ENCODE data around the gene RCAN1.

Gene RCAN1

DNA sequence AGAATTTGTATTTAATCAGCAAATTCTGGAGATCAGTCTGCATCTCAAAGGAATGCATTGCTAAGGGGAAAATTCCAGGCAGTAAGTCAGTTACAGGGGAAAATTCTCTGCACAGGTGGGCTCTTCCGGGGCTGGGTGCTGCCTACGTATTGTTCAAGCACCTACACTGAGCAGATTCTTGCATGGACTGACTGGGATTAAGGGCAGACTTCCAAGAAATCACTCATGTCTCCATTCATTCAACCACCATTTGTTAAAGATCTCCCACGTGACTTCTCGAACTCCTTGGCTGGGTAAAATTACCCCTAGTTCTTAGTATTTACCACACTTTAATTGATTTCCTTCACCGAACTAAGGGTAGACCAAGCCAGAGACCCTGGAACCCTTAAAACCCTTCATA lies 74.7 kb downstream of the RCAN1 start:
- ChIA-PET POLR2A (no interaction called here), CTCF (interaction anchor here (1.5 to 2.3 kb wide), 2 partner anchors 42 to 63 kb away, joined by 4 to 6 read pairs; no protein-coding TSS in a partner anchor)
- no peak for DNase-seq (ENCODE audit: extremely low spot score)
- TF ChIP-seq, protein P1, sequence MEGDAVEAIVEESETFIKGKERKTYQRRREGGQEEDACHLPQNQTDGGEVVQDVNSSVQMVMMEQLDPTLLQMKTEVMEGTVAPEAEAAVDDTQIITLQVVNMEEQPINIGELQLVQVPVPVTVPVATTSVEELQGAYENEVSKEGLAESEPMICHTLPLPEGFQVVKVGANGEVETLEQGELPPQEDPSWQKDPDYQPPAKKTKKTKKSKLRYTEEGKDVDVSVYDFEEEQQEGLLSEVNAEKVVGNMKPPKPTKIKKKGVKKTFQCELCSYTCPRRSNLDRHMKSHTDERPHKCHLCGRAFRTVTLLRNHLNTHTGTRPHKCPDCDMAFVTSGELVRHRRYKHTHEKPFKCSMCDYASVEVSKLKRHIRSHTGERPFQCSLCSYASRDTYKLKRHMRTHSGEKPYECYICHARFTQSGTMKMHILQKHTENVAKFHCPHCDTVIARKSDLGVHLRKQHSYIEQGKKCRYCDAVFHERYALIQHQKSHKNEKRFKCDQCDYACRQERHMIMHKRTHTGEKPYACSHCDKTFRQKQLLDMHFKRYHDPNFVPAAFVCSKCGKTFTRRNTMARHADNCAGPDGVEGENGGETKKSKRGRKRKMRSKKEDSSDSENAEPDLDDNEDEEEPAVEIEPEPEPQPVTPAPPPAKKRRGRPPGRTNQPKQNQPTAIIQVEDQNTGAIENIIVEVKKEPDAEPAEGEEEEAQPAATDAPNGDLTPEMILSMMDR (IDR thresholded peaks at IDR 0.05; ENCODE audit: control extremely low read depth, extremely low read depth, low read depth, missing control alignments): no peak

GRCh38 chr21:34537838-34538237 lies 77.1 kb downstream of the RCAN1 start:
- no peak for DNase-seq (ENCODE audit: extremely low spot score)
- TF ChIP-seq, protein P1 (IDR thresholded peaks at IDR 0.05; ENCODE audit: control extremely low read depth, extremely low read depth, low read depth, missing control alignments): no peak
- ChIA-PET POLR2A (no interaction called here), CTCF (interaction anchor here (0.9 kb wide), 1 partner anchor 93 kb away, joined by 3 read pairs; no protein-coding TSS in a partner anchor)

DNA sequence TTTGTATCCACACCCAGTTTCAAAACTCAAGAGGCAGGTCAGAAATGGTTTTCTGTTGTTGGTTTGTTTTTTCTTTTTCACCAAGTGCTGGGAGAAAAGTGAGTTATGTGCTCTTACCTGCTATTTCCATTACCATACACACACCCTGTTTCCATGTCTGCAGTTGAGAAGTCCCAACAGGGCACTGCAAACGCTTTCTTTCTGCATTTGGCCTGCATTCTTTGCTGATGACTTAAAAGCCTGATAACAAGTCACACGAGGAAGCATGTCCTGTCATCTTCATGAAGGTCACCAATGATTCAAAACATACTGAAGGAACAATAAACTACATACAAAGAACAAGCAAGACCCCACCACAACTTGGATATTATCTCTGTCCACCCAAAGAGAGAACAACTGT lies 78.1 kb downstream of the RCAN1 start:
- TF ChIP-seq, protein P1 (IDR thresholded peaks at IDR 0.05; ENCODE audit: control extremely low read depth, extremely low read depth, low read depth, missing control alignments): no peak
- CTCF ChIA-PET: interaction anchor here (0.9 to 1.0 kb wide), 2 partner anchors 26 to 94 kb away, joined by 3 read pairs; no protein-coding TSS in a partner anchor
- POLR2A ChIA-PET: no interaction called here
- no peak for DNase-seq (ENCODE audit: extremely low spot score)

DNA sequence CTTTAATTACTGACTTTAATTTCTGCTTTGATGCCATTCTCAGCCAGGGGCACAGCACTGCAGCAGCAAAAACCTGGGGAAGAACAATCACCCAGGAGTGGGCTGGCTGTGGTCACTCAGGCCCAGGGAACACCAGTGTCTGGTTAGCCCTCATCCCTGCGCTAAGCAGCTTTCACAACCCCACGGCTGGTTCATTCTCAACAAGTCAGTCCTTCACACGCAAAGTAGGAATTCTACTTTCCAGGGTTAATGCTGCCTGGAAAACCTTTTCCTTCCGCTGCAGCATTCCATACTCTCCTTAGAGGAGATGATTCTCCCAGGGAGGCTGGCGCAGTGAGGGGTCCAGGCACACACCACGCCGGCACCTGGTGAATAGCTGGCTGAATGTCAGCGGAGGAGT lies 78.6 kb downstream of the RCAN1 start:
- CTCF ChIA-PET: no interaction called here
- TF ChIP-seq, protein P1 (IDR thresholded peaks at IDR 0.05; ENCODE audit: control extremely low read depth, extremely low read depth, low read depth, missing control alignments): no peak
- POLR2A ChIA-PET: no interaction called here
- DNase-seq (ENCODE audit: extremely low spot score): no peak

DNA sequence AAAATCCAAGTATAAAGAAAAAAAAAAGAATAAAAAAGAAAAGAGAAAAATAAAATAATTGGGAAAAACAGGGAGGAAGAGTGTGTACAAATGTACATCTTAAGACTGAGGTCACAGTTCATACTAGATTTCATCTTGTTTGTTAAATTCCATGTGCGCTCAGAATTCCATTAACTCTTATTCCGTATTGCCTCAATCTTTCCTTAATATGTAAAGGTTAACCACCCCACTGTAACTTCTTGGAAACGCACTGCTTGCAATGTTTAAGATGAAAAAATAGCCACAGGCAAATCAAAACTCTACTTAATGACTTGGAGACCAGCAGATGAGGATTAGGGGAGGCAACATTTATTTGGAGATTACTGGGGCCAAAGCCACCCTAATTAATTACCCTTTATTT lies 79.0 kb downstream of the RCAN1 start:
- POLR2A ChIA-PET: no interaction called here
- CTCF ChIA-PET: no interaction called here
- no peak for DNase-seq (ENCODE audit: extremely low spot score)
- TF ChIP-seq, protein P1 (IDR thresholded peaks at IDR 0.05; ENCODE audit: control extremely low read depth, extremely low read depth, low read depth, missing control alignments): no peak

GRCh38 chr21:34534522-34534921 lies 80.4 kb downstream of the RCAN1 start:
- TF ChIP-seq, protein P1 (IDR thresholded peaks at IDR 0.05; ENCODE audit: control extremely low read depth, extremely low read depth, low read depth, missing control alignments): no peak
- ChIA-PET CTCF (interaction anchor here (1.1 to 1.6 kb wide), 2 partner anchors 8 to 24 kb away, joined by 3 to 5 read pairs; no protein-coding TSS in a partner anchor), POLR2A (no interaction called here)
- no peak for DNase-seq (ENCODE audit: extremely low spot score)

Measured in GM10248 (cell line).